ENCODE measurements around the gene STX12.
"Not testable (repeated sequence)": the region's sequence is repeated elsewhere in the genome, so short reads cannot be mapped to it uniquely, and the experiment has no call there.

DNA sequence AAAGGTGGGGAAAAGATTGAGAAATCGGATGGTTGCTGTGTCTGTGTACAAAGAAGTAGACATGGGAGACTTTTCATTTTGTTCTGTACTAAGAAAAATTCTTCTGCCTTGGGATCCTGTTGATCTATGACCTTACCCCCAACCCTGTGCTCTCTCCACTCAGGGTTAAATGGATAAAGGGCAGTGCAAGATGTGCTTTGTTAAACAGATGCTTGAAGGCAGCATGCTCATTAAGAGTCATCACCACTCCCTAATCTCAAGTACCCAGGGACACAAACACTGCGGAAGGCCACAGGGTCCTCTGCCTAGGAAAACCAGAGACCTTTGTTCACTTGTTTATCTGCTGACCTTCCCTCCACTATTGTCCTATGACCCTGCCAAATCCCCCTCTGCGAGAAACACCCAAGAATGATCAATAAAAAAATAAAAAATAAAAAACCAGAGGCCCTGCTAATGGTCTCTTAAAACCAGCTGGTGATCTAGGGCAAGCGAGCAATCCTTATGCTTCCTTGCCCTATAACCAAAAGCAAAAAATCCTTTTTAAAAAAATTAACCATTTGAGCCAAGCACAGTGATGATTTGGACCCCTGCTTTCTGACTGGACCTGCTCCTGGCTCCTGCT lies 56.4 kb downstream of the STX12 start:
- not testable (repeated sequence) for TF ChIP-seq CTCF (IDR thresholded peaks at IDR 0.05; ENCODE audit: low read depth, low read length); EZH2phosphoT487 (IDR thresholded peaks at IDR 0.05; ENCODE audit: low read depth)

All from OCI-LY3 (cell line).